Medulla oblongata (tissue), 1 donor: ENCODE data around the gene ST8SIA5.

Source experiments
- DNase-seq: peaks from one replicate; pipeline ENCODE4 v3.0.0-alpha.2; 2015; ENCODE audit errors: extremely low spot score

The ST8SIA5 gene

GRCh38 chr18:46740046-46740445 is 16.8 kb downstream of the ST8SIA5 start:
- no peak for DNase-seq

- no peak for DNase-seq
Measured at GRCh38 chr18:46738491-46738890, 18.4 kb downstream of the ST8SIA5 start.

- DNase-seq, result no peak
Measured at GRCh38 chr18:46736736-46737135, 20.1 kb downstream of the ST8SIA5 start.

- peak; percentile 66 for DNase-seq
Measured at GRCh38 chr18:46736135-46736534, 20.7 kb downstream of the ST8SIA5 start.

- DNase-seq, result no peak
Measured at GRCh38 chr18:46734981-46735380, 21.9 kb downstream of the ST8SIA5 start.

- DNase-seq, result no peak
Measured at GRCh38 chr18:46733872-46734271, 23.0 kb downstream of the ST8SIA5 start.

- DNase-seq, result no peak
Measured at GRCh38 chr18:46732801-46733200, 24.1 kb downstream of the ST8SIA5 start.

- DNase-seq, result no peak
Measured at GRCh38 chr18:46732201-46732600, 24.7 kb downstream of the ST8SIA5 start.

GRCh38 chr18:46731316-46731715 is 25.5 kb downstream of the ST8SIA5 start:
- DNase-seq, result no peak

GRCh38 chr18:46728219-46728930 is 28.5 kb downstream of the ST8SIA5 start:
- no peak for DNase-seq

GRCh38 chr18:46727177-46727576 is 29.7 kb downstream of the ST8SIA5 start:
- no peak for DNase-seq

GRCh38 chr18:46725310-46725709 is 31.5 kb downstream of the ST8SIA5 start:
- no peak for DNase-seq

GRCh38 chr18:46723856-46724415 is 32.9 kb downstream of the ST8SIA5 start:
- no peak for DNase-seq

- no peak for DNase-seq
Measured at GRCh38 chr18:46722051-46722450, 34.8 kb downstream of the ST8SIA5 start.

- no peak for DNase-seq
Measured at GRCh38 chr18:46721331-46721730, 35.5 kb downstream of the ST8SIA5 start.

- DNase-seq, result no peak
Measured at GRCh38 chr18:46720521-46720920, 36.3 kb downstream of the ST8SIA5 start.

GRCh38 chr18:46720092-46720491 is 36.8 kb downstream of the ST8SIA5 start:
- DNase-seq, result no peak

GRCh38 chr18:46719388-46719787 is 37.5 kb downstream of the ST8SIA5 start:
- DNase-seq, result no peak

- no peak for DNase-seq
Measured at GRCh38 chr18:46718501-46719341, 38.1 kb downstream of the ST8SIA5 start.

- peak; percentile 56 for DNase-seq
Measured at GRCh38 chr18:46716827-46717226, 40.0 kb downstream of the ST8SIA5 start.

GRCh38 chr18:46716336-46716735 is 40.5 kb downstream of the ST8SIA5 start:
- DNase-seq, result no peak

GRCh38 chr18:46715062-46715461 is 41.8 kb downstream of the ST8SIA5 start:
- no peak for DNase-seq

- peak; percentile 68 for DNase-seq
Measured at GRCh38 chr18:46712406-46712805, 44.4 kb downstream of the ST8SIA5 start.
